ENCODE data around the gene TRIM34. TPM values are rescaled to one million over a fixed set of nuclear protein-coding genes. Genes with fewer than 3 reads are reported as not detected.
"Not testable (repeated sequence)": the region's sequence is repeated elsewhere in the genome, so short reads cannot be mapped to it uniquely, and the experiment has no call there.

TRIM34 gene
- polyA plus RNA-seq, 4 donors = 4.1 to 11.0 (median 7.5) TPM

DNA sequence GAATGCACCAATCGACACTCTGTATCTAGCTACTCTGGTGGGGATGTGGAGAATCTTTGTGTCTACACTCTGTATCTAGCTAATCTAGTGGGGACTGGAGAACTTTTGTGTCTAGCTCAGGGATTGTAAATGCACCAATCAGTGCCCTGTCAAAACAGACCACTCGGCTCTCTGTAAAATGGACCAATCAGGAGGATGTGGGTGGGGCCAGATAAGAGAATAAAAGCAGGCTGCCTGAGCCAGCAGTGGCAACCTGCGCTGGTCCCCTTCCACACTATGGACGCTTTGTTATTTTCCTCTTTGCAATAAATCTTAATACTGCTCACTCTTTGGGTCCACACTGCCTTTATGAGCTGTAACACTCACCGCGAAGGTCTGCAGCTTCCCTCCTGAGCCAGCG is 58.8 kb downstream of the TRIM34 start:
- WGBS, 3 donors = 53 to 68% (median 61%) methylated on average over 7 of the region's 7 CpGs
- FAIRE-seq; DNase-seq; H3K9me3 ChIP-seq (ENCODE audit: control insufficient read depth in 2 of 2, insufficient read depth in 1 of 2, low read depth in 1 of 2, low read length in 1 of 2); H3K27me3 ChIP-seq (ENCODE audit: control insufficient read depth in 3 of 3, insufficient read depth in 3 of 3, low read length in 3 of 3); H3K4me1 ChIP-seq (ENCODE audit: control insufficient read depth in 3 of 3, insufficient read depth in 2 of 3, low read depth in 1 of 3, low read length in 2 of 3): not testable (repeated sequence)
- peak overlapping the region in 1 of 3 donors; percentile 66 for H3K4me3 ChIP-seq (ENCODE audit: low read depth in 1 of 3, low read length in 3 of 3)
- peaks cover 0 to 11% (median 6%) of the 10 kb centered on the region in 3 donors for H3K36me3 ChIP-seq (ENCODE audit: control insufficient read depth in 3 of 3, insufficient read depth in 2 of 3, low read depth in 1 of 3, low read length in 3 of 3)
- peak overlapping the region in 2 of 3 donors; percentile 28 to 99 for H3K27ac ChIP-seq (ENCODE audit: low read depth in 1 of 3, low read length in 2 of 3)

DNA sequence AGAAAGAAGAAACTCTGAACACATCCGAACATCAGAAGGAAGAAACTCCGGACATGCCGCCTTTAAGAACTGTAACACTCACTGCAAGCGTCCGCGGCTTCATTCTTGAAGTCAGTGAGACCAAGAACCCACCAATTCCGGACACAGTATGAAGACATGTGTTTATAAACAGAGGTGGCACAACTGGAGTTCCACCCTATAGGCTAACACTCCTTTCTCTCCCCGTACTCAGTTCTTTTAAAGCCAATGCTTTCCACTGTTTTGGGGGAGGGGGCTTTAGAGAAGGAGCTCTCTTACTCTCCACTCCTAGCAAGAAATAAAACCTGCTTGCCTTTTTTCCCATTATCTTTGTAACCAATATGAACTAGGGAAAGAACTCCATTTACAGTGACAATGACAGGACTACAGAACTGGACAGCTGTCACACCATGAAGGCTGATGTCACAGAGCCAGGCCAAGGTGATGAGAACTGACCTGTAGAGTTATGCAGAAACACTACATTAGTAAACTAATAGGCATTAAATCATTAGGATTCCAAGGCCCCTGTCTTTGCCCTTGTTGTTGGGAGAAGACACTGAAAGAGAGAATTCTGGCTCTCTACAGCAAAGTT is 59.3 kb downstream of the TRIM34 start:
- FAIRE-seq (no peak), DNase-seq (no peak)
- Histone ChIP-seq H3K27ac (ENCODE audit: low read depth in 1 of 3, low read length in 2 of 3) (peak overlapping the region; percentile 87 to 99 (median 96)), H3K4me3 (ENCODE audit: low read depth in 1 of 3, low read length in 3 of 3) (peak overlapping the region; percentile 33 to 66 (median 55)), H3K9me3 (ENCODE audit: control insufficient read depth in 2 of 2, insufficient read depth in 1 of 2, low read depth in 1 of 2, low read length in 1 of 2) (no peaks in the 10 kb centered on the region), H3K4me1 (ENCODE audit: control insufficient read depth in 3 of 3, insufficient read depth in 2 of 3, low read depth in 1 of 3, low read length in 2 of 3) (peaks cover 0 to 3% (median 0%) of the 10 kb centered on the region in 3 donors), H3K27me3 (ENCODE audit: control insufficient read depth in 3 of 3, insufficient read depth in 3 of 3, low read length in 3 of 3) (no peaks in the 10 kb centered on the region), H3K36me3 (ENCODE audit: control insufficient read depth in 3 of 3, insufficient read depth in 2 of 3, low read depth in 1 of 3, low read length in 3 of 3) (peaks cover 0 to 8% (median 1%) of the 10 kb centered on the region in 3 donors)
- 33 to 44% (median 35%) methylated on average over 5 to 8 of the region's 8 CpGs for WGBS, 3 donors

GRCh38 chr11:5684646-5685362 is 60.0 kb downstream of the TRIM34 start, which contains the start of gene TRIM5:
TRIM5 (minus strand) TSS chr11:5685074; CDS start chr11:5680177, 4,897 bp downstream.
- FAIRE-seq (no peak), DNase-seq (peak; percentile 95 to 97)
- peaks cover 0 to 5% (median 0%) of the 10 kb centered on the region in 3 donors for H3K36me3 ChIP-seq (ENCODE audit: control insufficient read depth in 3 of 3, insufficient read depth in 2 of 3, low read depth in 1 of 3, low read length in 3 of 3)
- no peaks in the 10 kb centered on the region for H3K27me3 ChIP-seq (ENCODE audit: control insufficient read depth in 3 of 3, insufficient read depth in 3 of 3, low read length in 3 of 3)
- H3K27ac ChIP-seq (ENCODE audit: low read depth in 1 of 3, low read length in 2 of 3) = peak within 1 kb of the TSS; percentile 87 to 99 (median 96)
- peaks cover 0 to 3% (median 0%) of the 10 kb centered on the region in 3 donors for H3K4me1 ChIP-seq (ENCODE audit: control insufficient read depth in 3 of 3, insufficient read depth in 2 of 3, low read depth in 1 of 3, low read length in 2 of 3)
- WGBS, 3 donors = 0 to 2% (median 1%) methylated on average over 13 of the region's 13 CpGs
- peak within 1 kb of the TSS; percentile 33 to 66 (median 55) for H3K4me3 ChIP-seq (ENCODE audit: low read depth in 1 of 3, low read length in 3 of 3)
- no peaks in the 10 kb centered on the region for H3K9me3 ChIP-seq (ENCODE audit: control insufficient read depth in 2 of 2, insufficient read depth in 1 of 2, low read depth in 1 of 2, low read length in 1 of 2)

- no peak overlapping the region for H3K27ac ChIP-seq (ENCODE audit: low read depth in 1 of 3, low read length in 2 of 3)
Measured at GRCh38 chr11:5686426-5686825, 61.6 kb downstream of the TRIM34 start.

GRCh38 chr11:5688482-5688881 is 63.7 kb downstream of the TRIM34 start:
- peaks cover 0 to 3% (median 0%) of the 10 kb centered on the region in 3 donors for H3K4me1 ChIP-seq (ENCODE audit: control insufficient read depth in 3 of 3, insufficient read depth in 2 of 3, low read depth in 1 of 3, low read length in 2 of 3)
- peak overlapping the region in 1 of 3 donors; percentile 88 for H3K27ac ChIP-seq (ENCODE audit: low read depth in 1 of 3, low read length in 2 of 3)
- 91 to 100% (median 92%) methylated on average over 1 of the region's 1 CpG for WGBS, 3 donors
- no peaks in the 10 kb centered on the region for H3K9me3 ChIP-seq (ENCODE audit: control insufficient read depth in 2 of 2, insufficient read depth in 1 of 2, low read depth in 1 of 2, low read length in 1 of 2)
- FAIRE-seq = no peak
- no peak overlapping the region for H3K4me3 ChIP-seq (ENCODE audit: low read depth in 1 of 3, low read length in 3 of 3)
- DNase-seq = no peak
- no peaks in the 10 kb centered on the region for H3K27me3 ChIP-seq (ENCODE audit: control insufficient read depth in 3 of 3, insufficient read depth in 3 of 3, low read length in 3 of 3)
- H3K36me3 ChIP-seq (ENCODE audit: control insufficient read depth in 3 of 3, insufficient read depth in 2 of 3, low read depth in 1 of 3, low read length in 3 of 3) = no peaks in the 10 kb centered on the region

More at GRCh38 chr11:5686426-5686825, 61.6 kb downstream of the TRIM34 start:
- H3K27me3 ChIP-seq (ENCODE audit: control insufficient read depth in 3 of 3, insufficient read depth in 3 of 3, low read length in 3 of 3) = no peaks in the 10 kb centered on the region
- no peak overlapping the region for H3K4me3 ChIP-seq (ENCODE audit: low read depth in 1 of 3, low read length in 3 of 3)
- peaks cover 0 to 3% (median 0%) of the 10 kb centered on the region in 3 donors for H3K4me1 ChIP-seq (ENCODE audit: control insufficient read depth in 3 of 3, insufficient read depth in 2 of 3, low read depth in 1 of 3, low read length in 2 of 3)
- H3K36me3 ChIP-seq (ENCODE audit: control insufficient read depth in 3 of 3, insufficient read depth in 2 of 3, low read depth in 1 of 3, low read length in 3 of 3) = peaks cover 0 to 3% (median 0%) of the 10 kb centered on the region in 3 donors
- WGBS, 3 donors = 97 to 99% (median 97%) methylated on average over 4 of the region's 4 CpGs
- H3K9me3 ChIP-seq (ENCODE audit: control insufficient read depth in 2 of 2, insufficient read depth in 1 of 2, low read depth in 1 of 2, low read length in 1 of 2) = no peaks in the 10 kb centered on the region
- no peak for FAIRE-seq
- no peak for DNase-seq

GRCh38 chr11:5689551-5689983 is 64.8 kb downstream of the TRIM34 start, which contains the start of gene TRIM22:
TRIM22 (plus strand) TSS chr11:5689790; CDS start chr11:5696233, 6,443 bp downstream.
- H3K27ac ChIP-seq (ENCODE audit: low read depth in 1 of 3, low read length in 2 of 3) = peak within 1 kb of the TSS; percentile 60 to 94 (median 69)
- H3K9me3 ChIP-seq (ENCODE audit: control insufficient read depth in 2 of 2, insufficient read depth in 1 of 2, low read depth in 1 of 2, low read length in 1 of 2) = no peaks in the 10 kb centered on the region
- H3K4me3 ChIP-seq (ENCODE audit: low read depth in 1 of 3, low read length in 3 of 3) = peak within 1 kb of the TSS; percentile 11 to 57 (median 51)
- H3K36me3 ChIP-seq (ENCODE audit: control insufficient read depth in 3 of 3, insufficient read depth in 2 of 3, low read depth in 1 of 3, low read length in 3 of 3) = no peaks in the 10 kb centered on the region
- H3K4me1 ChIP-seq (ENCODE audit: control insufficient read depth in 3 of 3, insufficient read depth in 2 of 3, low read depth in 1 of 3, low read length in 2 of 3) = peaks cover 0 to 3% (median 3%) of the 10 kb centered on the region in 3 donors
- 3 to 5% (median 5%) methylated on average over 2 of the region's 2 CpGs for WGBS, 3 donors
- DNase-seq (peak; percentile 41 to 78), FAIRE-seq (no peak)
- no peaks in the 10 kb centered on the region for H3K27me3 ChIP-seq (ENCODE audit: control insufficient read depth in 3 of 3, insufficient read depth in 3 of 3, low read length in 3 of 3)

GRCh38 chr11:5690216-5690615 is 65.4 kb downstream of the TRIM34 start:
- Histone ChIP-seq H3K36me3 (ENCODE audit: control insufficient read depth in 3 of 3, insufficient read depth in 2 of 3, low read depth in 1 of 3, low read length in 3 of 3) (no peaks in the 10 kb centered on the region), H3K4me1 (ENCODE audit: control insufficient read depth in 3 of 3, insufficient read depth in 2 of 3, low read depth in 1 of 3, low read length in 2 of 3) (peaks cover 0 to 5% (median 2%) of the 10 kb centered on the region in 3 donors), H3K4me3 (ENCODE audit: low read depth in 1 of 3, low read length in 3 of 3) (peak overlapping the region; percentile 11 to 57 (median 51)), H3K27me3 (ENCODE audit: control insufficient read depth in 3 of 3, insufficient read depth in 3 of 3, low read length in 3 of 3) (no peaks in the 10 kb centered on the region), H3K27ac (ENCODE audit: low read depth in 1 of 3, low read length in 2 of 3) (peak overlapping the region; percentile 60 to 94 (median 69)), H3K9me3 (ENCODE audit: control insufficient read depth in 2 of 2, insufficient read depth in 1 of 2, low read depth in 1 of 2, low read length in 1 of 2) (no peaks in the 10 kb centered on the region)
- DNase-seq (peak in 1 of 2 donors; percentile 36), FAIRE-seq (no peak)
- WGBS, 3 donors = 4 to 7% (median 5%) methylated on average over 5 of the region's 5 CpGs

DNA sequence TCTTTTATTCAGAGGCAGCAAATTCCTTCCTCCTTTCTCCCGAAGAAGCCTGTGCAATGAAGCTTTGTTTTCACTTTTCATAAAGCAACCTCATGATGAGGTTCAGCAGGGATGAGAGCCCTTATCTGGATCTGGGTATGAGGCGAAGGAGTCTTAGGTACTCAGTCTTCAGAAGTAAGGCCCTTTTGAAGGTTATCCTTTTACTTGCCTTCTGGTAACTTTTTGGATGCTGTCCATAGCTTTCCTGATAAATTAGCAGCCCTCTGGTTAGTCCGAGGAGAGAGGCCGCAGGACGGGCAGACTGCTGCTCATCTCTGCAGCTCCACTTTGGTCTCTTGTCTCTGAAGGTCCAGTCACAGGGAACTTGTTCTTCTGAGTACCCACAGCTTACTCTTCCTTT is 65.9 kb downstream of the TRIM34 start:
- DNase-seq (peak in 1 of 2 donors; percentile 25), FAIRE-seq (no peak)
- no peaks in the 10 kb centered on the region for H3K36me3 ChIP-seq (ENCODE audit: control insufficient read depth in 3 of 3, insufficient read depth in 2 of 3, low read depth in 1 of 3, low read length in 3 of 3)
- H3K27ac ChIP-seq (ENCODE audit: low read depth in 1 of 3, low read length in 2 of 3) = peak overlapping the region in 2 of 3 donors; percentile 52 to 94
- peaks cover 0 to 5% (median 0%) of the 10 kb centered on the region in 3 donors for H3K4me1 ChIP-seq (ENCODE audit: control insufficient read depth in 3 of 3, insufficient read depth in 2 of 3, low read depth in 1 of 3, low read length in 2 of 3)
- no peaks in the 10 kb centered on the region for H3K9me3 ChIP-seq (ENCODE audit: control insufficient read depth in 2 of 2, insufficient read depth in 1 of 2, low read depth in 1 of 2, low read length in 1 of 2)
- 8 to 18% (median 11%) methylated on average over 5 of the region's 5 CpGs for WGBS, 3 donors
- H3K27me3 ChIP-seq (ENCODE audit: control insufficient read depth in 3 of 3, insufficient read depth in 3 of 3, low read length in 3 of 3) = no peaks in the 10 kb centered on the region
- peak overlapping the region in 2 of 3 donors; percentile 51 to 52 for H3K4me3 ChIP-seq (ENCODE audit: low read depth in 1 of 3, low read length in 3 of 3)

Data from small intestine (tissue), 7 donors.